CD4-positive, alpha-beta T cell (primary cell): ENCODE results near the gene LRRC58. TPM values are rescaled to one million over a fixed set of nuclear protein-coding genes. Genes with fewer than 3 reads are reported as not detected.

Experiments used
- ATAC-seq: fragments of 200-7000 bp; cut with Tn5 transposase; one replicate; pipeline ENCODE4 v1.10.0; 2022; ENCODE audit warnings: mild to moderate bottlenecking; ENCODE audit not compliant: poor library complexity
- CTCF ChIA-PET: fragments of 350-600 bp; sonication (Branson Sonifier 250); formaldehyde crosslinking; loops from one replicate; lab custom pipeline; 2021; ENCODE audit warnings: antibody characterized with exemption, inconsistent platforms; lab: Charles Lee
- POLR2A ChIA-PET: fragments of 350-600 bp; sonication (Branson Sonifier 250); formaldehyde crosslinking; loops from one replicate; lab custom pipeline; 2021; ENCODE audit warnings: antibody characterized with exemption, inconsistent platforms; lab: Charles Lee
- DNase-seq, 14 experiments: peaks; one replicate each; pipeline ENCODE4 v3.0.0-alpha.2; 2013 to 2020; ENCODE audit warnings: mixed read lengths in 2 of 14
- H3K27ac ChIP-seq, 2 donors: one replicate each; pipeline versions ENCODE4 v1.5.1 to v1.7.0; 2013; ENCODE audit warnings: low read length in 2 of 2, low read depth in 1 of 2, mild to moderate bottlenecking in 1 of 2
- H3K27me3 ChIP-seq, 2 experiments: 1 replicate in 1 of 2; 2 replicates in 1 of 2; pipeline versions ENCODE4 v1.6.1 to v1.7.0; 2013; ENCODE audit warnings: low read length in 2 of 2, control low read depth in 1 of 2, mild to moderate bottlenecking in 1 of 2, moderate library complexity in 1 of 2; ENCODE audit not compliant: insufficient read depth in 2 of 2, control insufficient read depth in 1 of 2
- H3K36me3 ChIP-seq: one replicate; pipeline ENCODE4 v1.6.1; 2013; ENCODE audit warnings: low read length, control low read depth; ENCODE audit not compliant: insufficient read depth
- H3K4me1 ChIP-seq: one replicate; pipeline ENCODE4 v1.6.1; 2013; ENCODE audit warnings: low read length, control low read depth; ENCODE audit not compliant: insufficient read depth
- H3K4me3 ChIP-seq: one replicate; pipeline ENCODE4 v1.5.1; 2013; ENCODE audit warnings: mild to moderate bottlenecking, low read length, moderate library complexity
- H3K9me3 ChIP-seq, 2 experiments: 1 replicate in 1 of 2; 2 replicates in 1 of 2; pipeline versions ENCODE4 v1.6.1 to v1.7.0; 2013; ENCODE audit warnings: low read length in 2 of 2, mild to moderate bottlenecking in 2 of 2, control low read depth in 1 of 2, moderate library complexity in 1 of 2; ENCODE audit not compliant: control insufficient read depth in 1 of 2, insufficient read depth in 1 of 2
- H3K27ac Mint-ChIP-seq: one replicate; pipeline ENCODE4 v1.8.0; 2020; ENCODE audit warnings: mixed read lengths
- H3K27me3 Mint-ChIP-seq: one replicate; pipeline ENCODE4 v1.8.0; 2021; ENCODE audit warnings: mixed read lengths
- H3K36me3 Mint-ChIP-seq: one replicate; pipeline ENCODE4 v1.8.0; 2021; ENCODE audit warnings: low read depth, mixed read lengths
- H3K4me1 Mint-ChIP-seq: one replicate; pipeline ENCODE4 v1.8.0; 2021; ENCODE audit warnings: low read depth, mixed read lengths
- H3K4me3 Mint-ChIP-seq: one replicate; pipeline ENCODE4 v1.8.0; 2020; ENCODE audit warnings: mild to moderate bottlenecking, mixed read lengths
- H3K9me3 Mint-ChIP-seq: one replicate; pipeline ENCODE4 v1.8.0; 2020; ENCODE audit warnings: mixed read lengths
- intact Hi-C, 2 experiments: fragments of 100-400 bp; cut with DNase I in 1 of 2; cut with micrococcal nuclease in 1 of 2; formaldehyde crosslinking; loops; one replicate each; pipeline versions ENCODE4 v1.15.1 to v1.9.0; 2023 to 2025; cut with DNase I, micrococcal nuclease
- total RNA-seq, 174 experiments: library from RNA in 2 of 174; stranded (reverse) in 2 of 174; gene quantifications; one replicate each; pipeline ENCODE4 v1.2.3 and lab custom pipeline; 2021 to 2026
- TF ChIP-seq, protein P1 (sequence below): fragments of 200-600 bp; IDR thresholded peaks from one replicate; pipeline ENCODE4 v1.8.0; 2022; ENCODE audit warnings: antibody characterized with exemption, mild to moderate bottlenecking

The LRRC58 gene
- total RNA-seq, 2 experiments from 2014 or later, result 16.6 to 17.7 TPM

DNA sequence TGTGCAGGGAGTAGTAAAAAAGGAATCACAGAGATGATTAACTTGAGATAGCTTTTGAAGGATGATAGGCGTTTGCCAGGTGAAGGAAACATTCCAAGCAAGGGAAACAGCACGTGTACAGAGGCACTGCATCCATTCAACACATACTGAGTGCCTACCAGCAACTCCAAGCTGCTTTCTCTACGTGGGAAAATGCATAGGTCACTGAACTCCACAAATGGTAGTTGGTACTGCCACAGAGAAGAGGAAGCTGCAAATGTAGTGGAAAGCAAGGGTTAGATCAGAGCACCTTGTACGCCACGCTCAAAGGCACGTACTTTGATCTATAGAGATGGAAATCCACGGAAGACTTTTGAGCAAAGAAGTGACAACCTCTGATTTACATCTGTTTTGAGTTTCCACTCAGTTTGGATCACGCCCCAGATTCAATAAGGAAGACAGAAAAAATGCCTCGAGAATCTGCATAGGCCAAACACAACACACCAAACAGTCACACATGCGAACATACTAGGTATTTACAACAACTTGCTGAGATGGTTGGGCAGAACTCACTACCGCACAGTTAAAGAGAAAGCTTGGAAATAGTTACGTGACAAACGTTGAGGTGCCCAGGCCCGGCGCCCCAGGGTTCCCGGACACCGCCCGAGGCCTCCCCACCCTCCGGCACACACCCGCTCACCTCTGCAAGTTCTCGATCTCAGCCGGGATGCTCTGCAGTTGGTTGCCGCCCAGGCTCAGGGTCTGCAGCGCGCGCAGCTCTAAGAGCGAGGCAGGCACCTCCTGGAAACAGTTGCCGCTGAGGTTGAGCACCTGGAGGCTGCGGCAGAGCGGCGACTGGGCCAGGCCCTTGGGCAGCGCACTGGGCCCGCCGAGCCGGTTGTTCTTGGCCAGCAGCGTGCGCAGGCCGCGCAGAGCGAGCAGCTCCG is 826 bp downstream of the LRRC58 start:
- peak overlapping the region; percentile 65 for H3K4me3 ChIP-seq
- peaks cover 18% of the 10 kb centered on the region for H3K4me1 ChIP-seq
- CTCF ChIA-PET, result interaction anchor here (0.8 to 3.4 kb wide), 7 partner anchors 8 to 457 kb away, joined by 3 to 15 read pairs (median 4); partner anchors contain the start of gene NDUFB4
- intact Hi-C loops, result loop anchor here (2.0 to 10.0 kb wide), 8 partner anchors 69 to 1486 kb away; partner anchors contain the start of genes EAF2 (in 1 of the 2), GSK3B (in 1 of the 2), GTF2E1 (in 1 of the 2) and IQCB1 (in 1 of the 2)
- Mint-ChIP-seq H3K9me3 (no peaks in the 10 kb centered on the region), H3K36me3 (peaks cover 43% of the 10 kb centered on the region), H3K27ac (peak overlapping the region; percentile 94), H3K27me3 (no peaks in the 10 kb centered on the region), H3K4me1 (peaks cover 59% of the 10 kb centered on the region), H3K4me3 (peak overlapping the region; percentile 93)
- peak; percentile 30 to 63 (median 50) for DNase-seq
- peaks cover 2% of the 10 kb centered on the region for H3K36me3 ChIP-seq
- TF ChIP-seq, protein P1, sequence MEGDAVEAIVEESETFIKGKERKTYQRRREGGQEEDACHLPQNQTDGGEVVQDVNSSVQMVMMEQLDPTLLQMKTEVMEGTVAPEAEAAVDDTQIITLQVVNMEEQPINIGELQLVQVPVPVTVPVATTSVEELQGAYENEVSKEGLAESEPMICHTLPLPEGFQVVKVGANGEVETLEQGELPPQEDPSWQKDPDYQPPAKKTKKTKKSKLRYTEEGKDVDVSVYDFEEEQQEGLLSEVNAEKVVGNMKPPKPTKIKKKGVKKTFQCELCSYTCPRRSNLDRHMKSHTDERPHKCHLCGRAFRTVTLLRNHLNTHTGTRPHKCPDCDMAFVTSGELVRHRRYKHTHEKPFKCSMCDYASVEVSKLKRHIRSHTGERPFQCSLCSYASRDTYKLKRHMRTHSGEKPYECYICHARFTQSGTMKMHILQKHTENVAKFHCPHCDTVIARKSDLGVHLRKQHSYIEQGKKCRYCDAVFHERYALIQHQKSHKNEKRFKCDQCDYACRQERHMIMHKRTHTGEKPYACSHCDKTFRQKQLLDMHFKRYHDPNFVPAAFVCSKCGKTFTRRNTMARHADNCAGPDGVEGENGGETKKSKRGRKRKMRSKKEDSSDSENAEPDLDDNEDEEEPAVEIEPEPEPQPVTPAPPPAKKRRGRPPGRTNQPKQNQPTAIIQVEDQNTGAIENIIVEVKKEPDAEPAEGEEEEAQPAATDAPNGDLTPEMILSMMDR, result no peak
- peak; percentile 60 for ATAC-seq
- H3K27me3 ChIP-seq, result no peaks in the 10 kb centered on the region
- H3K9me3 ChIP-seq, result no peaks in the 10 kb centered on the region
- H3K27ac ChIP-seq, result peak overlapping the region; percentile 65 to 74
- POLR2A ChIA-PET, result interaction anchor here (0.6 to 3.0 kb wide), 20 partner anchors 8 to 1313 kb away, joined by 3 to 62 read pairs (median 4); partner anchors contain the start of genes GSK3B, HCLS1, NDUFB4 and TIMMDC1

DNA sequence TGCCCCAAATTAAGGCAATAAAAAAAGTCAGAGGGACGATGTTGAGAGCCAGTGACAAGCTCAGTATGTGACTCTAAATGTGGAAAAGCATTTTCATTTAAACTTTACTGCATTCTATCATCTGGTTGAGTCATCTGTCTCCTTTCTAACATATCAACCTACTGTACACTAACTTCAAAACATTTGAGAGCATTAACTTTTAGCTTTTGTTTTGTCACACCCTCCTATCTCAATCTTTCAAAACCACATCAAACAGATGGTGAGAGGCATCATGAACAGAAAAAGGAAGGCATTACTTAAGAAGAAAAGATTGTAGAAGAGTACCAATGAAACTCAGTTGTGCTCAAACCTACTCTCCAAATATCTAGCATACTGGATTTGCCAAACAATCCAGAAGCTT is 4.8 kb downstream of the LRRC58 start:
- no peak overlapping the region for H3K4me3 ChIP-seq
- Mint-ChIP-seq H3K27ac (peak overlapping the region; percentile 31), H3K36me3 (peaks cover 64% of the 10 kb centered on the region), H3K27me3 (no peaks in the 10 kb centered on the region), H3K4me3 (peak overlapping the region; percentile 75), H3K9me3 (peaks cover 2% of the 10 kb centered on the region), H3K4me1 (peaks cover 70% of the 10 kb centered on the region)
- intact Hi-C loops, result loop anchor here in 1 of 2 experiments (10.0 kb wide), 2 partner anchors 850 to 1490 kb away; partner anchors contain the start of genes EAF2, IQCB1 and TIMMDC1
- DNase-seq (peak in 3 of 14 experiments; percentile 66 to 74 (median 74)), ATAC-seq (peak; percentile 9)
- POLR2A ChIA-PET, result interaction anchor here (1.0 to 1.6 kb wide), 3 partner anchors 73 to 251 kb away, joined by 3 to 8 read pairs (median 4); partner anchors contain the start of genes GSK3B and NDUFB4
- H3K9me3 ChIP-seq, result peaks cover 0 to 4% of the 10 kb centered on the region in 2 experiments
- peaks cover 2% of the 10 kb centered on the region for H3K36me3 ChIP-seq
- CTCF ChIA-PET, result interaction anchor here (1.3 to 2.7 kb wide), 3 partner anchors 11 to 453 kb away, joined by 3 to 6 read pairs (median 4); no protein-coding TSS in a partner anchor
- no peak overlapping the region for H3K27ac ChIP-seq
- no peaks in the 10 kb centered on the region for H3K27me3 ChIP-seq
- TF ChIP-seq, protein P1, result no peak
- H3K4me1 ChIP-seq, result peaks cover 21% of the 10 kb centered on the region

DNA sequence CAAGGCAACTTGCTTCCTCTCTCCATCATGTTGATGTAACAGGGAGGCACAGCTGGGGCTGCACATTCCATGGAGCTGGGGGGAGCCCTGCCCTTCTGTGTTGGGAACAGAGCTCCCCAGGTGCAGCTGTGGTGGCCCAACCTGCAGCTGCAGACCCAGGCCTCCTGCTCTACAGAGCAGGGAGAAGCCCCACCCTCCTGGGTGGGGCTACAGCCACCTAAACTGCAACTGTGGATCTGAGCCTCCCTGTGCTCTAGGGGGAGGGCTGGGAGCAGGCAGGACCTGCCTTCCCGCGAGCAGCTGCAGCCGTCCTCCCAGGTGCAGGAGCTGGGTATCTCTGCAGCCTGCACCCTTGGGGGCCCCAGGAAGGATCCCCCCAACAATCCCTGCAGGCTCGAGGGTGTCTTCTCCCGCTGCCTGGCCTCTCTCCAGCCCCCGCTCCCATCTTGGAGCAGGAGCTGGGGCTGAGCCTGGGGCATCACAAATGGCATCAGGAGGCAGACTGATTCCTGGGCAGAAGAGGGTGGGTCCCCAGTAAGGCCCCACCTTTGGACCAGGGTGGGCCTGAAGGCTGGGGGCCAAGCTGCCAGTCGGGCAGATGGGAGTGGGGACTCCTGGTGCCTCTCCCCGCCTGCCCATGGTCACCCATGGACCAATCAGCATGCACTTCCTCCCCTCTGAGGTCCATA is 7.4 kb downstream of the LRRC58 start:
- no peaks in the 10 kb centered on the region for H3K27me3 Mint-ChIP-seq
- Histone ChIP-seq H3K27me3 (no peaks in the 10 kb centered on the region), H3K4me3 (no peak overlapping the region), H3K27ac (no peak overlapping the region), H3K4me1 (peaks cover 12% of the 10 kb centered on the region), H3K36me3 (peaks cover 9% of the 10 kb centered on the region), H3K9me3 (peaks cover 0 to 4% of the 10 kb centered on the region in 2 experiments)
- TF ChIP-seq, protein P1, result no peak
- peaks cover 4% of the 10 kb centered on the region for H3K9me3 Mint-ChIP-seq
- no peak overlapping the region for H3K27ac Mint-ChIP-seq
- ChIA-PET POLR2A (interaction anchor here (2.5 kb wide), 1 partner anchor 7 kb away, joined by 10 read pairs; the partner anchor contains the start of gene LRRC58), CTCF (interaction anchor here (2.0 kb wide), 1 partner anchor 7 kb away, joined by 7 read pairs; the partner anchor contains the start of gene LRRC58)
- ATAC-seq, result no peak
- intact Hi-C loops, result loop anchor here in 1 of 2 experiments (10.0 kb wide), 2 partner anchors 847 to 1493 kb away; partner anchors contain the start of genes EAF2, IQCB1 and TIMMDC1
- peaks cover 77% of the 10 kb centered on the region for H3K4me1 Mint-ChIP-seq
- H3K36me3 Mint-ChIP-seq, result peaks cover 65% of the 10 kb centered on the region
- no peak for DNase-seq
- H3K4me3 Mint-ChIP-seq, result no peak overlapping the region
